ENCODE data around the gene IGF2BP2.

- TF ChIP-seq POLR2A (IDR thresholded peaks at IDR 0.05; ENCODE audit: low read depth, low read length) (no peak), POLR2AphosphoS5 (IDR thresholded peaks at IDR 0.05; ENCODE audit: low read depth, low read length) (no peak)
These were observed 130.7 kb downstream of the IGF2BP2 start for GRCh38 chr3:185693985-185694653.

Data from GM12892 (cell line).